Panc1 (cell line): ENCODE measurements around the gene RAP1GDS1.

Source experiments
- CTCF ChIP-seq: fragments of 450-650 bp; IDR thresholded peaks from 2 replicates; pipeline ENCODE4 v1.5.1; 2017; ENCODE audit warnings: mild to moderate bottlenecking
- POLR2AphosphoS5 ChIP-seq: IDR thresholded peaks from 2 replicates; pipeline ENCODE4 v1.6.1; 2012; ENCODE audit warnings: mild to moderate bottlenecking, low read depth, low read length, moderate library complexity
- SIN3A ChIP-seq: IDR thresholded peaks from 2 replicates; pipeline ENCODE4 v1.6.1; 2012; ENCODE audit warnings: low read depth, mild to moderate bottlenecking, low read length, moderate library complexity, borderline replicate concordance; ENCODE audit not compliant: insufficient read depth
- TCF7L2 ChIP-seq: IDR thresholded peaks from 2 replicates; pipeline ENCODE4 v1.6.1; 2011; ENCODE audit warnings: mild to moderate bottlenecking, low read depth, low read length, inconsistent platforms

- TF ChIP-seq POLR2AphosphoS5, result no peak
- no peak for TF ChIP-seq SIN3A
- TF ChIP-seq CTCF, result no peak
- TF ChIP-seq TCF7L2, result no peak
These were observed 161.8 kb downstream of the RAP1GDS1 start for GRCh38 chr4:98423009-98423408.
